ENCODE data around the gene STX8.

GRCh38 chr17:9331279-9332131, 244.1 kb downstream of the STX8 start:
- TF ChIP-seq MAX (IDR thresholded peaks at IDR 0.05) (no peak), POLR2A (IDR thresholded peaks at IDR 0.05; ENCODE audit: borderline replicate concordance, extremely low read depth, insufficient read depth, insufficient read length) (no peak)
